CD4-positive, alpha-beta memory T cell (primary cell): ENCODE data around the gene DLGAP1. TPM values are rescaled to one million over a fixed set of nuclear protein-coding genes. Genes with fewer than 3 reads are reported as not detected.

Experiments used
- CTCF ChIA-PET: fragments of 350-600 bp; sonication (Branson Sonifier 250); formaldehyde crosslinking; loops from one replicate; lab custom pipeline; 2021; ENCODE audit warnings: inconsistent platforms; ENCODE audit not compliant: partially characterized antibody; lab: Charles Lee
- POLR2A ChIA-PET: fragments of 350-600 bp; sonication (Branson Sonifier 250); formaldehyde crosslinking; loops from one replicate; lab custom pipeline; 2021; ENCODE audit not compliant: partially characterized antibody; lab: Charles Lee
- DNase-seq, 5 donors: peaks; one replicate each; pipeline versions ENCODE4 v3.0.0 to v3.0.0-alpha.2; 2020 to 2022; ENCODE audit warnings: mixed read lengths in 1 of 5
- H3K27ac ChIP-seq: one replicate; pipeline ENCODE4 v1.7.0; 2013; ENCODE audit warnings: low read depth, low read length
- H3K27me3 ChIP-seq: 2 replicates; pipeline ENCODE4 v1.7.0; 2013; ENCODE audit warnings: mild to moderate bottlenecking, low read length, moderate library complexity; ENCODE audit not compliant: insufficient read depth
- H3K36me3 ChIP-seq: 2 replicates; pipeline ENCODE4 v1.7.0; 2013; ENCODE audit warnings: mild to moderate bottlenecking, low read length, moderate library complexity; ENCODE audit not compliant: insufficient read depth
- H3K4me1 ChIP-seq: 2 replicates; pipeline ENCODE4 v1.7.0; 2013; ENCODE audit warnings: mild to moderate bottlenecking, low read length, moderate library complexity; ENCODE audit not compliant: insufficient read depth
- H3K4me3 ChIP-seq, 2 donors: one replicate each; pipeline ENCODE4 v1.7.0; 2013; ENCODE audit warnings: low read length in 2 of 2, mild to moderate bottlenecking in 1 of 2
- H3K9me3 ChIP-seq, 2 donors: one replicate each; pipeline ENCODE4 v1.7.0; 2013; ENCODE audit warnings: low read length in 2 of 2, control low read depth in 1 of 2; ENCODE audit not compliant: control insufficient read depth in 1 of 2
- H3K27ac Mint-ChIP-seq, 7 donors: one replicate each; pipeline ENCODE4 v1.8.0; 2020 to 2021; ENCODE audit warnings: mixed read lengths in 7 of 7, mild to moderate bottlenecking in 6 of 7, inconsistent platforms in 3 of 7, moderate library complexity in 3 of 7
- H3K27me3 Mint-ChIP-seq, 2 donors: one replicate each; pipeline ENCODE4 v1.8.0; 2020 to 2021; ENCODE audit warnings: mixed read lengths in 2 of 2
- H3K36me3 Mint-ChIP-seq, 2 donors: one replicate each; pipeline ENCODE4 v1.8.0; 2020 to 2021; ENCODE audit warnings: mixed read lengths in 2 of 2, inconsistent platforms in 1 of 2, mild to moderate bottlenecking in 1 of 2
- H3K4me1 Mint-ChIP-seq, 4 donors: one replicate each; pipeline ENCODE4 v1.8.0; 2020 to 2021; ENCODE audit warnings: mixed read lengths in 4 of 4, mild to moderate bottlenecking in 1 of 4
- H3K4me3 Mint-ChIP-seq, 8 donors: one replicate each; pipeline ENCODE4 v1.8.0; 2020 to 2021; ENCODE audit warnings: mixed read lengths in 8 of 8, mild to moderate bottlenecking in 7 of 8, moderate library complexity in 6 of 8, inconsistent platforms in 3 of 8
- H3K9me3 Mint-ChIP-seq, 8 donors: one replicate each; pipeline ENCODE4 v1.8.0; 2020 to 2021; ENCODE audit warnings: mixed read lengths in 8 of 8, mild to moderate bottlenecking in 5 of 8, inconsistent platforms in 3 of 8, moderate library complexity in 1 of 8
- intact Hi-C: fragments of 100-400 bp; cut with micrococcal nuclease; formaldehyde crosslinking; loops from one replicate; pipeline ENCODE4 v1.15.1; 2023
- polyA plus RNA-seq, 2 donors: library from polyadenylated mRNA; unstranded; fragments of 300-500 nt; fragmentation: Illumina TruSeq; gene quantifications; one replicate each; pipeline ENCODE4 v1.2.3, GENCODE V29; 2021
- total RNA-seq, 2 experiments: library from RNA; stranded (reverse); gene quantifications; one replicate each; pipeline ENCODE4 v1.2.3, GENCODE V29; 2021

The DLGAP1 gene
- total and polyA plus RNA-seq, 4 experiments from 2014 or later = 0.17 to 0.71 (median 0.45) TPM

- Mint-ChIP-seq H3K4me1 (no peaks in the 10 kb centered on the region), H3K9me3 (no peaks in the 10 kb centered on the region), H3K4me3 (no peak overlapping the region), H3K36me3 (no peaks in the 10 kb centered on the region), H3K27ac (no peak overlapping the region), H3K27me3 (peaks cover 5 to 6% of the 10 kb centered on the region in 2 donors)
- ChIA-PET POLR2A (no interaction called here), CTCF (no interaction called here)
- intact Hi-C loops = no loop called here
- no peak overlapping the region for H3K27ac ChIP-seq
- no peaks in the 10 kb centered on the region for H3K9me3 ChIP-seq
- no peak for DNase-seq
- peaks cover 5% of the 10 kb centered on the region for H3K27me3 ChIP-seq
- no peaks in the 10 kb centered on the region for H3K36me3 ChIP-seq
- no peaks in the 10 kb centered on the region for H3K4me1 ChIP-seq
- H3K4me3 ChIP-seq = no peak overlapping the region
These were observed 587.9 kb downstream of the DLGAP1 start for GRCh38 chr18:3867236-3867635.

- no peak overlapping the region for H3K27ac Mint-ChIP-seq
- H3K27me3 Mint-ChIP-seq = peaks cover 2 to 3% of the 10 kb centered on the region in 2 donors
- H3K4me1 ChIP-seq = no peaks in the 10 kb centered on the region
- H3K9me3 ChIP-seq = no peaks in the 10 kb centered on the region
- no peak overlapping the region for H3K27ac ChIP-seq
- no peak for DNase-seq
- H3K36me3 Mint-ChIP-seq = no peaks in the 10 kb centered on the region
- no peaks in the 10 kb centered on the region for H3K36me3 ChIP-seq
- peaks cover 5% of the 10 kb centered on the region for H3K27me3 ChIP-seq
- POLR2A ChIA-PET = no interaction called here
- no peak overlapping the region for H3K4me3 Mint-ChIP-seq
- H3K4me1 Mint-ChIP-seq = no peaks in the 10 kb centered on the region
- H3K4me3 ChIP-seq = no peak overlapping the region
- intact Hi-C loops = no loop called here
- no peaks in the 10 kb centered on the region for H3K9me3 Mint-ChIP-seq
- CTCF ChIA-PET = no interaction called here
These were observed 590.3 kb downstream of the DLGAP1 start for GRCh38 chr18:3864669-3865298.

GRCh38 chr18:3863593-3863992, 591.5 kb downstream of the DLGAP1 start:
- POLR2A ChIA-PET = no interaction called here
- Mint-ChIP-seq H3K27ac (no peak overlapping the region), H3K4me1 (no peaks in the 10 kb centered on the region), H3K4me3 (no peak overlapping the region), H3K9me3 (no peaks in the 10 kb centered on the region), H3K27me3 (peaks cover 3 to 6% of the 10 kb centered on the region in 2 donors), H3K36me3 (no peaks in the 10 kb centered on the region)
- Histone ChIP-seq H3K27me3 (peaks cover 5% of the 10 kb centered on the region), H3K4me3 (no peak overlapping the region), H3K36me3 (no peaks in the 10 kb centered on the region), H3K4me1 (no peaks in the 10 kb centered on the region), H3K9me3 (no peaks in the 10 kb centered on the region), H3K27ac (no peak overlapping the region)
- DNase-seq = no peak
- CTCF ChIA-PET = no interaction called here
- intact Hi-C loops = no loop called here

DNA sequence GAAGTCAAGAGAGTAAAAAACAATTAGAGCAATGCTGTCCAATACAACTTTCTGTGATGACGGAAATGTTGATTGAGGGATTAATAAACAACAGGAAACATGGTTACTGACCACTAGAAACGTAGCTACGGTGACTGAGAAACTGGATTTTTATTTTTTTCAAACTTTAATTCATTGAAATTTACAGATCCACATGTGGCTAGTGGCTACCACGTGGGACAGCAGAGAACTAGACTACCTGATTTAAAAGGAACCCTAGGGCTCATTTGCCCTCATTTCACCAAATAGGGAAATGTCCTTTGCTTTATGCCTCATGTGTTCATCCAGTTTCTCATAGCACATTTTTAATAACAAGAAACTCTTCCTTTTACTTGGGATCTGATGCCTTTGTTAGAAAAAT, 592.1 kb downstream of the DLGAP1 start:
- peaks cover 3 to 6% of the 10 kb centered on the region in 2 donors for H3K27me3 Mint-ChIP-seq
- no peak for DNase-seq
- intact Hi-C loops = no loop called here
- CTCF ChIA-PET = no interaction called here
- Histone ChIP-seq H3K4me1 (no peaks in the 10 kb centered on the region), H3K27me3 (peaks cover 5% of the 10 kb centered on the region), H3K4me3 (no peak overlapping the region), H3K27ac (no peak overlapping the region), H3K36me3 (no peaks in the 10 kb centered on the region), H3K9me3 (no peaks in the 10 kb centered on the region)
- H3K4me1 Mint-ChIP-seq = no peaks in the 10 kb centered on the region
- H3K36me3 Mint-ChIP-seq = no peaks in the 10 kb centered on the region
- no peak overlapping the region for H3K27ac Mint-ChIP-seq
- POLR2A ChIA-PET = no interaction called here
- H3K4me3 Mint-ChIP-seq = no peak overlapping the region
- H3K9me3 Mint-ChIP-seq = no peaks in the 10 kb centered on the region

- intact Hi-C loops = no loop called here
- ChIA-PET POLR2A (no interaction called here), CTCF (no interaction called here)
- H3K4me1 ChIP-seq = no peaks in the 10 kb centered on the region
- no peaks in the 10 kb centered on the region for H3K9me3 Mint-ChIP-seq
- H3K27ac ChIP-seq = no peak overlapping the region
- no peak overlapping the region for H3K4me3 ChIP-seq
- no peaks in the 10 kb centered on the region for H3K36me3 ChIP-seq
- no peak overlapping the region for H3K27ac Mint-ChIP-seq
- DNase-seq = no peak
- H3K36me3 Mint-ChIP-seq = no peaks in the 10 kb centered on the region
- peaks cover 3 to 9% of the 10 kb centered on the region in 2 donors for H3K27me3 Mint-ChIP-seq
- H3K4me1 Mint-ChIP-seq = no peaks in the 10 kb centered on the region
- no peak overlapping the region for H3K4me3 Mint-ChIP-seq
- H3K9me3 ChIP-seq = no peaks in the 10 kb centered on the region
- H3K27me3 ChIP-seq = peaks cover 5% of the 10 kb centered on the region
These were observed 593.6 kb downstream of the DLGAP1 start for GRCh38 chr18:3861495-3861894.

DNA sequence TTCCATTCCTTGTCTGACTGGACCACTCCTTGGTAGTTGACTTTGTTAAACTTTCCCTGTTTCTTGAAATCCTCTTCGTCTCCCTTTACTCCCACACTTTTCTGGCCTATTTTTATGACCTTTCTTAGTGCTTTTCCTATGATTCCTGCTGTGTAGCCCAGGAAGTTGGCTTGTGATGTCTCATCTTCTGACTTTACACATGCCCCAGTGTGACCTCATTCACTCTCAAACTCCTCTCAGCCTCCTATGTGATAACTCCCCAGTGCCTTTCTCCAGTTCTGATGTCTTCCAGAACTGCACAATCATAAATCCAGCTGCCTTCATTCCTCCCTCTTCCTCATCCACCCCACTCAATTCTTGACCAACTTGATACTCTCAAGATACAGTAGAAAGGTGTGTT, 597.6 kb downstream of the DLGAP1 start:
- H3K9me3 Mint-ChIP-seq = peaks cover 0 to 4% (median 0%) of the 10 kb centered on the region in 8 donors
- Histone ChIP-seq H3K27ac (no peak overlapping the region), H3K4me3 (no peak overlapping the region), H3K4me1 (no peaks in the 10 kb centered on the region), H3K27me3 (no peaks in the 10 kb centered on the region), H3K36me3 (no peaks in the 10 kb centered on the region), H3K9me3 (no peaks in the 10 kb centered on the region)
- ChIA-PET CTCF (interaction anchor here (1.3 kb wide), 1 partner anchor 13 kb away, joined by 3 read pairs; no protein-coding TSS in a partner anchor), POLR2A (no interaction called here)
- H3K27ac Mint-ChIP-seq = no peak overlapping the region
- DNase-seq = no peak
- no peak overlapping the region for H3K4me3 Mint-ChIP-seq
- no peaks in the 10 kb centered on the region for H3K36me3 Mint-ChIP-seq
- peaks cover 3 to 11% of the 10 kb centered on the region in 2 donors for H3K27me3 Mint-ChIP-seq
- no peaks in the 10 kb centered on the region for H3K4me1 Mint-ChIP-seq
- intact Hi-C loops = no loop called here

GRCh38 chr18:3855966-3856365, 599.1 kb downstream of the DLGAP1 start:
- DNase-seq = no peak
- Mint-ChIP-seq H3K4me3 (no peak overlapping the region), H3K4me1 (no peaks in the 10 kb centered on the region), H3K9me3 (peaks cover 0 to 7% (median 4%) of the 10 kb centered on the region in 8 donors), H3K27me3 (peaks cover 0 to 14% of the 10 kb centered on the region in 2 donors), H3K36me3 (no peaks in the 10 kb centered on the region), H3K27ac (no peak overlapping the region)
- H3K36me3 ChIP-seq = no peaks in the 10 kb centered on the region
- CTCF ChIA-PET = no interaction called here
- H3K27ac ChIP-seq = no peak overlapping the region
- H3K27me3 ChIP-seq = no peaks in the 10 kb centered on the region
- no peak overlapping the region for H3K4me3 ChIP-seq
- POLR2A ChIA-PET = no interaction called here
- no peaks in the 10 kb centered on the region for H3K4me1 ChIP-seq
- no peaks in the 10 kb centered on the region for H3K9me3 ChIP-seq
- intact Hi-C loops = no loop called here
